WERI-Rb-1 (cell line): ENCODE measurements around the gene DEGS1.

Experiments used
- DNase-seq: peaks from one replicate; pipeline ENCODE4 v3.0.0-alpha.2; 2020
- H3K27ac ChIP-seq: fragments of 250-450 bp; sonication (Bioruptor Pico); 2 replicates; pipeline ENCODE4 v1.5.1; 2020; ENCODE audit warnings: mild to moderate bottlenecking, moderate library complexity
- H3K27me3 ChIP-seq: fragments of 250-450 bp; sonication (Bioruptor Pico); 2 replicates; pipeline ENCODE4 v1.5.1; 2021; ENCODE audit warnings: mild to moderate bottlenecking, low read depth, moderate library complexity; ENCODE audit not compliant: insufficient read depth, severe bottlenecking
- H3K36me3 ChIP-seq: fragments of 250-450 bp; sonication (Bioruptor Pico); 2 replicates; pipeline ENCODE4 v1.5.1; 2020; ENCODE audit warnings: mild to moderate bottlenecking, moderate library complexity
- H3K4me3 ChIP-seq: 2 replicates; pipeline ENCODE4 v1.5.1; 2011; ENCODE audit warnings: low read depth, mild to moderate bottlenecking, control low read depth, low read length
- H3K9me3 ChIP-seq: fragments of 250-450 bp; sonication (Bioruptor Pico); 2 replicates; pipeline ENCODE4 v1.5.1; 2021; ENCODE audit warnings: mild to moderate bottlenecking, moderate library complexity; ENCODE audit not compliant: severe bottlenecking
- CTCF ChIP-seq: IDR thresholded peaks from 2 replicates; pipeline ENCODE4 v1.5.1; 2011; ENCODE audit warnings: low read depth, mild to moderate bottlenecking, control low read depth, inconsistent platforms, low read length

DEGS1 gene

GRCh38 chr1:224181453-224181810, 1.6 kb upstream of the DEGS1 start:
- Histone ChIP-seq H3K27ac (peak overlapping the region; percentile 91; the same call in 1 of the 2 replicates), H3K27me3 (no peaks in the 10 kb centered on the region), H3K4me3 (no peak overlapping the region), H3K36me3 (no peaks in the 10 kb centered on the region; the same call in 1 of the 2 replicates), H3K9me3 (no peaks in the 10 kb centered on the region)
- DNase-seq = no peak
- no peak for TF ChIP-seq CTCF

- DNase-seq = peak; percentile 15
- no peak for TF ChIP-seq CTCF
Measured at GRCh38 chr1:224182057-224182865, 779 bp upstream of the DEGS1 start.

GRCh38 chr1:224183591-224184312, 712 bp downstream of the DEGS1 start:
- no peaks in the 10 kb centered on the region for H3K27me3 ChIP-seq

More at GRCh38 chr1:224182057-224182865, 779 bp upstream of the DEGS1 start:
- Histone ChIP-seq H3K27ac (peak overlapping the region; percentile 91), H3K4me3 (peak overlapping the region; percentile 53), H3K27me3 (no peaks in the 10 kb centered on the region), H3K9me3 (no peaks in the 10 kb centered on the region), H3K36me3 (no peaks in the 10 kb centered on the region; the same call in 1 of the 2 replicates)

GRCh38 chr1:224185208-224185607, 2.2 kb downstream of the DEGS1 start:
- H3K4me3 ChIP-seq = no peak overlapping the region
- H3K27ac ChIP-seq = no peak overlapping the region
- DNase-seq = no peak
- no peaks in the 10 kb centered on the region; the same call in none of the 2 replicates for H3K36me3 ChIP-seq
- TF ChIP-seq CTCF = no peak
- H3K27me3 ChIP-seq = no peaks in the 10 kb centered on the region
- no peaks in the 10 kb centered on the region for H3K9me3 ChIP-seq

More at GRCh38 chr1:224183591-224184312, 712 bp downstream of the DEGS1 start:
- no peak for TF ChIP-seq CTCF
- H3K4me3 ChIP-seq = peak overlapping the region; percentile 57
- no peaks in the 10 kb centered on the region for H3K9me3 ChIP-seq
- no peaks in the 10 kb centered on the region; the same call in 1 of the 2 replicates for H3K36me3 ChIP-seq
- peak overlapping the region; percentile 91 for H3K27ac ChIP-seq
- DNase-seq = peak; percentile 28

GRCh38 chr1:224188286-224188685, 5.2 kb downstream of the DEGS1 start:
- Histone ChIP-seq H3K4me3 (no peak overlapping the region), H3K27ac (no peak overlapping the region), H3K36me3 (peaks cover under 1% of the 10 kb centered on the region)

More at GRCh38 chr1:224188286-224188685, 5.2 kb downstream of the DEGS1 start:
- Histone ChIP-seq H3K27me3 (no peaks in the 10 kb centered on the region), H3K9me3 (no peaks in the 10 kb centered on the region)
- no peak for DNase-seq
- TF ChIP-seq CTCF = no peak
